SK-N-SH treated with all-trans-retinoic acid at 6 μM for 48 hours (cell line): ENCODE data around the gene NEK7.

ENCODE experiments used
- CSDC2 ChIP-seq: fragments of 250-450 bp; sonication (Bioruptor Pico); IDR thresholded peaks from 2 replicates; pipeline ENCODE4 v1.5.0; 2020; ENCODE audit warnings: mild to moderate bottlenecking, moderate library complexity
- RARB ChIP-seq: fragments of 250-450 bp; sonication (Bioruptor Pico); IDR thresholded peaks from 2 replicates; pipeline ENCODE4 v1.8.0; 2021; ENCODE audit warnings: mild to moderate bottlenecking, moderate library complexity

DNA sequence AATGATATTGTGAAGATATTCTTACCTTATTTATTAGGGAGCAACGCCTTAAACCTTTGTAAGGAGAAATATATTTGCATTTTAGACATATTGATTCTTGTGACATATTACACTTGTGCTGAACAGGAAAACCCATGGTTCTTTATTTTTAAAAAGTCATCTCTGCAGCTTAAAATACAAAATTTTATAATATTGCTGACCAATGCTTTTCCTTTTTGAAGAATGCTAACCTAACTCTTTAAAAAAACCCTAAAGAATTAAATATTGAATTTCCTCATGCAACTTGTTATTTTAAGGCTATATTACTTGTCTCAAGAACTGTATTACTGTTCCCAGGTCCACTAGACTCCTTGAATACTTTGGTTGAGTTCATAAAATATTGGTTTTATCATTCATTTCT is 99.0 kb downstream of the NEK7 start:
- TF ChIP-seq CSDC2 (CRISPR knock-in tag) (no peak), RARB (CRISPR knock-in tag) (no peak)
